ENCODE measurements around the gene SLC4A11.
A peak's percentile ranks its signal among the peaks of the same experiment; 100 is the strongest.

The SLC4A11 gene

DNA sequence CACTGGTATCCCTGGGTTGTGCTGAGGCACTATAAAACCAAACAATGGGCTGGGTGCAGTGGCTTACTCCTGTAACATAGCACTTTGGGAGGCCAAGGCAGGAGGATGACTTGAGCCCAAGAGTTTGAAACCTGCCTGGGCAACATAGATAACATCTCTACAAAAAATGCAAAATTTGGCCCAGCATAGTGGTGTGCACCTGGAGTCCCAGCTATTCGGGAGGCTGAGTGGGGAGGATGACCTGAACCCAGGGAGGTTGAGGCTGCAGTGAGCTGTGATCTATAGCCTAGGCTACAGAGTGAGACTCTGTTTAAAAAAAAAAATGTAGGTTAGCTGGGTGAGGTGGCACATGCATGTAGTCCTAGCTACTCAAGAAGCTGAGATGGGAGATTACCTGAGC lies 7.7 kb upstream of the SLC4A11 start:
- no peak for DNase-seq (ENCODE audit: low spot score)

DNA sequence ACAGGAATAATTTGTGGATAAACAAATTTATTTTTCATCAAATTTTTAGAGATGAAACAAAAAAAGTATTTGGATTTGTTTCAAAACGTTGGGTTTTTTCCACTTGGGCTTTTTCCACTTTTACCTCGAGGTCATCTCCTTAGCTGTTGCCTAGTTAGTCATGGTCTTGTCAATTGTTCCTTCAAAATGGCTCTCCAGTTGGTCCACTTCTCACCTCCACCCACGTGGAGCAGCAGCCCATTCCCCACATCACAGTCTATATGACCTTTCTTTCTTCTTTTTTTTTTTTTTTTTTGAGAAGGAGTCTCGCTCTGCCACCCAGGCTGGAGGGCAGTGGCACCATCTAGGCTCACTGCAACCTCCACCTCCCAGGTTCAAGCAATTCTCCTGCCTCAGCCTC lies 6.7 kb upstream of the SLC4A11 start:
- DNase-seq (ENCODE audit: low spot score), result no peak

DNA sequence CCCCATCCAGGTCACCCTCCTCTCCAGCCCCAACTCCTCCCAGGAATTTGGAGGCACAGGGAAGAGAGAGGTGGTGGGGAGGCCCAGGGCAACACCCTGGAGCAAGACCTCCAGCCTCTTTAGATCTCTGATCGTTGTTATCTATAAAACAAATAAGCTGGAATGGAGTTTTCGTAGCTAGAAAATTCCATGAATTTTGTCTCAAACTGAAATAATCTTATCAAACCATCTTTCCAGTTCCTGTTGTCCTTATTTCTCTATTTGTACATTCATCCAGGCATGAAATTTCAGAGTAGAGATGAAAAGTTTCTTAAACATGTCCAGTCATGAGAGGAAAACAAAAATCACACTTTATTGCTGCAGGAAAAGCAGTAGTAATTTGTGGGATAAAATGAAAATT lies 6.2 kb upstream of the SLC4A11 start:
- DNase-seq (ENCODE audit: low spot score), result no peak

DNA sequence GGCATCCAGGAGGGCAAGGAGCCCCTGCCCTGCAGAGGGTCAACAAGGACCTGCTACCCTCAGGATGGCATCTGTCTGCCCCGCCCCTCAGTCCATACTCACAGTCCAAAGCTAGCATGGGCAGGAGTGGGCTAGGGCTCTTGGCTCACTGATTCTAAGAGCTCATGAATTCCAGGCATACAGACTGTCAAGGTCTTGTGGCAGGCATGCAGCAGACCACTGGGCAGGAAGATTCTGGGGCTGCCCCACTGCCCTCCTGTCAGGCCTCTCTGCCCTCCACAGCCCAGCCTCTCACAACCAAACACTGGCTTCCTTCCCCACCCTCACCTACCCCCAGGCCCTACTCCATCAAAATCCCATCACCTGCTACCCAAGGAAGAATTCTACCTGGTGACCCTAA lies 5.6 kb upstream of the SLC4A11 start:
- no peak for DNase-seq (ENCODE audit: low spot score)

DNA sequence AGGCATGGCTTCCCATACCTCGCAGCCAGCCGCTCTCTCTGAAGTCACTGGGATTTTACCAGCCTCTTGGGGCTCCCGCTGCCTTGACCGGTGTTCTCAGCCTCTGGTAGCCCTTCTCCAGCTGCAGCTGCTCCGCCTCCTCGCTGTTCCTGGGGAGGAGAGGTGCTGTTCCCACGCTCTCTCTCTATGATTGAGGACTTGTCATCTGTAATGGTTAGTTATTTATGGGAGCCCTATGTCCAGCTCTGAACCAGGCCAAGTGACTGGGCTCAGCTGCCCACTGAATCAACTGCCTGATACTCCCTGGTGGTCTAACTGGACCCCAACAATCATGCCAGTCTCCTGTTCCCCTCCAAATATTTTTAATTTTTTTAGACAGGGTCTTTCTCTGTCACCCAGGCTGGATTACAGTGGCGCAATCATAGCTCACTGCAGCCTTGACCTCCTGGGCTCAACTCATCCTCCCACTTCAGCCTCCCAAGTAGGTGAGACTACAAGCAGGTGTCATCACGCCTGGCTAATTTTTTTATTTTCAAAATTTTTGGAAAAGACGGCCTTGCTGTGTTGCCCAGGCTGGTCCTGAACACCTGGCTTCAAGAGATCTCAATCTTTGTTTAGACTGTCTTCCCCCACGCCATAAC lies 4.8 kb upstream of the SLC4A11 start:
- DNase-seq (ENCODE audit: low spot score), result no peak

DNA sequence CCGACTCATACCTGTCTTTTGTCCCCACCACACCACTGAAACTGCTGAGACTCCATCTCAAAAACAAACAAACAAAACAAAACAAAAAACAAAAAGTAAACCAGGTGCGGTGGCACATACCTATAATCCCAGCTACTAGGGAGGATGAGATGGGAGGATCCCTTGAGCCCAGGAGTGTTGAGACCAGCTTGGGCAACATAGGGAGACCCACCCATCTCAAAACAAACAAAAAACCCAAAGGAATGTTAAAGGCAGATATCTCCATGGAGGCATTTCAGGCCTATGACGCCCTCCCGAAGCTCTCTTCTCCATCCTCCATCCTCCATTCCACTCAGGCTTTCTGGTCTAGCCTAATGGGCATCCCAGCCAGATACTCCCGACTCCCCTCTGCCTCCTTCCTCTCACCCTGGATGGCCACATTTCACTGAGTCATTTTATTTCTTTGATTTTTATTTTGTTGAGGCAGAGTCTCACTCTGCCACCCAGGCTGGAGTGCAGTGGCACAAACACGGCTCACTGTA lies 3.2 kb upstream of the SLC4A11 start:
- DNase-seq (ENCODE audit: low spot score), result no peak

DNA sequence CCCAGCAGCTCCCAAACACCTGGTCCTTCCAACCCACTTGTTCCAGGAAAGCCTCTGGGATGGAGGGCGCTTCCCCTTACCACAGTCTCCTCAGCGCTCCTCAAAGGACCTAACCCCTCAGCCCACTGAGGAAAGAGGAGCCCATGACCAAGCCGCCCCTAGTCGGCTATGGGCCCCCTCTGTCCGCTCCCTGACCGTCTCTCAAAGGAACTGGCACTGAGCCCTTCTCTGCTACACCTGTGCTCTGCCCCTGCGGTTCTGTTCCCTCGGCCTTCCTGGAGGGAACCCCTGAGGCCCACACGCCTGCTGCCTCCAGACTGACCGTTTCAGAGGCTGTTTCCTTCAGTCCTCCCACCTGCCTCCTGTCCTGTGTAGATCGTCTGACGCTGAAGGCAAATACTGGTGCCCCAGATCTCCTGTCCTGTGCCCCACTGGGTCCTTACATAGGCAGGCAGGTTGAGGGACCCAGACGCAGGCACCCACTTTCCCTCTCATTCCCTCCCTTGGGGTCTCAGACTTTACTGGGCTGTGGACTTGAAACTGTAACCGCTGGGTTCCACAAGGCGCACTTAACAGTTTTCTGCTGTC lies 1.9 kb upstream of the SLC4A11 start:
- DNase-seq (ENCODE audit: low spot score), result no peak

DNA sequence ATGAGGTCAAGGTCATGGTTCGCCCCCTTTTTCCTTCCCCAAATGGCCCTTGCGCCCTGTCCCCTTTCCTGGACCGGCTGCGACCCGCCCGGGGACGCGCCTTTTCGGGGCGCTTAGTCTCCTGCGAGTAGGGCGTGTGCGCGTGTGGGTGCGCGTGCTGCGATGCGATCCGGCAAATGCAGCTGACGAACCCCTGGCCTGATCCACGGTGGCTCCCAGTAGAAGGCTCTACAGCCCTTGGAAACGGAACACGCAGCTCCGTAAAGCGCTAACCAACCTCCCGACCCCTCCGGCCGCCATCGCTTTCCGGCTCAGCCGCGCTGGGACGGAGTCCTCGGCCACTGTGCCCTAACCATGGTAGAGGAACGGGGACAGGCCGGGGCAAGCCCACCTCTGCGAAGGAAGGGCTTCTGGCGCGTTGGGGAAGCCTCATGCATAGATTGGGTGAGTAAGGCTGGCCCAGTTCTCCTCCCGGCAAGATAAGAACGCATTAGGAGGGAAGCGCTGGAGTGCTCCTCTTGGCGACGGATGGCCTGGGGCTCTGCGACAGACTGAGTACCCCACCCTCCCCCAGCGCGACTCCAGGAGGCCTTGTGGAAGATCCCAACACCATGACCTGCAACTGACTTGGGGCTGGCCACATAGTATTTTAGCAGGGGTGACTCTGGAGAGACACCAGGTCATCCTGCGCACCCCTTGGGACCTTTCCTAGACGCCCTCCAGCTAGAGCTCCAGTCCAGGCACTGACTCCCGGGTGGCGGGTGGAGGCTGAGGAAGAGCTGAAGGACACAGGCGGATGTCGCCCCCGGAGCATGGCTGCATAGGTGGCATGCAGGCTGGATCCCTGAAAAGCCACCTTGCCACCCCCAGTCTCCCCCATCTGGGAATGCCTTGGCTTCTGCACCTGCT lies 1.1 kb upstream of the SLC4A11 start:
- peak; percentile 45 for DNase-seq (ENCODE audit: low spot score)

DNA sequence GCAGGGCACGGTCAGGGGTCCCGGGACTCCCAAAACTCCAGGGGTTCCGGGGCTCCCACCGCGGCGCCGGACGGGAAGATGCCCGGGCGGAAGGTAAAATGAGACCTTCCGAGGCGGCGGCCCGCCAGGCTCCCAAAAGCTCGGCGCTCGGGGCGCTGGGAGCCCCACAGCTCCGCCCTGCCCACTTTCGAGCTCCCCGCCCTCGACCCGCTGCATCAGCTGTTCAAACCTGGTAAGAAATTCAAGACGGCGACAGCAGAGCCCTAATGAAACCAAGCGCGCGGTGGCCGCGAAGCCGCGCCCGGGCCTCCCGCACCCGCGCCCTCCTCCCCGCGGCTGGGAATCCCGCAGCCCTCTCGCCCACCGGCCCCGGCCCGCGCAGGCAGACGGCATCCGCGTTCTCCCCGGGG lies 369 bp downstream of the SLC4A11 start:
- DNase-seq (ENCODE audit: low spot score), result peak; percentile 68

DNA sequence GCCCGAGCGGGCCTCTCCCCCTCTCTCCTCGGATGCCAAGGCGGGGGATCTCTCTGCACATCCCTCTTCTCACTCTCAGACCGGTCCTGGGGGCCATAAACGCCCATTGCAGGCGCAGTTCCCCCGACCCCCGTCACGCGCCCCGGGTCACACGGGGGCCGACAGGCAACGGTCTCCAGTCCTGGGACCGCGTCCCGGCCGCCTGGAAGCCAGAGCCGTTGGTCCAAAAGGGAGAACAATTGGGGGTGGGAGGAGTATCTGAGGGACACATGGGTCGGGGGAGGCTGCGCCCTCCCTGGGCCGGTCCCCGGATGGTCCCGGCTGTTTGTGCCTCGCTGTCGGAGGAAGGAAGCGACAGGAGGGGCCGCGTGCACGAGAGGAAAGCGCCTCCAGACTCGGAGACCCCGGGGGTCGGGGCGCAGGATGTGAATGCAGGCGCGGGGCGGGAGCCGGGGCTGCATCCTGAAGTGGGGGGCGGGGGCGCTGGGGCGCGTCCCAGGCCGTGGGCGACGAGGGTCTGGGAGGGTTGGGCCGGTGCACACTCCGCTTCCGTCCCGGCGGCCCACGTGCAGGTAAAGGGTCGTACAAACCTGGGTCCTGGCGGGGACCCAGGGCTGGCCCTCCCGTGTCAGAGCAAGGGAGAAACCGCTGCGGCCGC lies 903 bp downstream of the SLC4A11 start:
- no peak for DNase-seq (ENCODE audit: low spot score)

DNA sequence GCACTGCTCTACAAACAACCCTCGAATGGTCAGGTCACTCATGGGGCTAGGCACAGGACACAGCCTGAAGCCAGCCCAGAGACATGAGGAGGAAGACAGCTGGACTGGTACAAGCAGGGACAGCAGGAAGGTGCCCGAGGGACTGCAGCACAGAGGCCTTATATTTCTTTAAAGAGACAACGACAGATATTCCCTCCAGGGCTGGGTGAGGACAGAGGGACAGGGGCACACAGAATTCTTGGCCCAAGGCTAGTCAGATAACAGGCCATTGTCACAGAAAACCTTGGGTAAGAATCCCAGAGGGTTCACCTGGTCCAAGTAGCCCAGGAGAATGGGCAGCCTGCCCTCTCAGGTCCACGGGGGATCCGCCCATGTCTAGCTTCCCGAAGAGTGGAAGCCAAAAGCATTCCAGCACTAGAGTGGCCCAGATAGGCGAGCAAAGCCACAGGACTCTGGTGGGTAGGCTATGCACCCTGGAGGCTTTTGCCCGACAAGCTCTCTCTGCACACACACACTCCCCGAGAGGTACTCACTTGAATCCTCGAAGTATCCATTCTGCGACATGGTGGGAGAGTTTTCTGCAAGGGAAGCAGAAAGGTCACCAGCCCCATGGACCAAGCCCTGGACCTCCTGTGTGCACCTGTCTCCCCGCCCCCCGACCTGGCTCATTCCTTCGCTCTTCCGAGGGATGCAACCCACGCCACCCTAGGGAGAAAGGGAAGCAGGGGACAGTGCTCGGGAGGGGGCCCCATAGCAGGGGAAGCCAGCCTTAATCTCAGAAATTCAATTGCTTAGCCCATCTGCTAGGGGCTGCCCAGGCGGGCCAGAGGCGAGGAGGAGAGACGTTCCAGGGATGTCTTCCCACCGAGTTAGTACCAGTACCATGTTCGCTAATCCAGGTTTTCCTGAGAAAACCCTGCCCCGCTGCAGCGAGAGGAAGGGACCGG lies 1.7 kb downstream of the SLC4A11 start:
- no peak for DNase-seq (ENCODE audit: low spot score)

DNA sequence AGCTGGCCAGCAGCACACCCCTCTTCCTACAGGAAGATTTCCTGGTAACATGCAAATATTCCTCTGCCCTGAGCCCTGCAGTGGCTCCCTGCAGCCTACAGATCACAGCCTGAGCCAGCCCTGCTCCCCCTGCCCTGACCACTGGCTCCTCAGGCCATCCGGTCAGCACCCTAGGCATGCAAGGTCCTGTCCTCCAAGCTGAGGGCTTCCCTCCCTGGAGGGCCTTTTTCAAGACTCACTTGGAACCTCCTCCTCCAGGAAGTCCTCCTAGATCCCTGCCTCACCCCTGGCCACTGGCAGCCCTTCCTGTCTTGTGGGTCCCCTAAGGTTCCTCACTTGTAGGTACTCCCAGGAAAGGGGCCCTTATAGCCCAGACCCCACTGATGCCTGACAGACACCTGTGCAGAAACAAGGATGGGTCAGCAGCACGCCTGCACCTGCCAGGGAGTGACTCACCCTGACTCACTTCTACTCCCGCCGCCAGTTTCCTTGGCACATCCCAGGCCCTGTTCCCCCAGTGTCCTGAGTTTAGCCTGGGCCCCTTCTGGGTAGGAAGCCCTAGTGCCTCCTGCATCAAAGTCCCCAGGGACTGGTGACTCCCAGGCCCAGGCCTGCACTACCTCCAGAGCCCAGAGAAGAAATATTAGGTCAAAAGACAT lies 3.2 kb downstream of the SLC4A11 start:
- DNase-seq (ENCODE audit: low spot score), result no peak

DNA sequence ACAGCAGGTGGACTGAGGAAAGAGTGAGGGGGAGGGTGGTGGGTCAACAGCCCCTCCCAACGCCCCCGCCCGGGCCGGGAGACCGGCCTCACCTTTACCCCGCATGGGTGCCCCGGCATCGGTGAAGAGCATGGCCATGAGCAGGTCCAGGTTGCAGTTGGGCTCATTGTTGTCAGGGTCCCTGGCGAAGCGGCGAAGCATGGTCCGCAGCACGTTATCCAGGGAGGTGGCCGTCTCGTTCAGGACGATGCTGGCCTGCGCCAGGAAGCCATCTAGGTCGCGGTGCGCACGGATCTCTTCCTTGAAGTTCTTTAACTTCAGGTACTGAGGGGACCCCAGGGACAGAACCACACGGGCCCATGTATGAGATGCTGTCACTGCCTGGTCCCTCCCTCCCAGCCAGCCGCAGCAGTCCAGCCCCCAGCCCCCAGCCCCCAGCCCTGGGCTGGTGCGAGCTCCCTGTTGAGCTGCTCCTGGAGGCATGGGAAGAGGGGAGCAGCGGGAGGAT lies 4.9 kb downstream of the SLC4A11 start:
- no peak for DNase-seq (ENCODE audit: low spot score)

DNA sequence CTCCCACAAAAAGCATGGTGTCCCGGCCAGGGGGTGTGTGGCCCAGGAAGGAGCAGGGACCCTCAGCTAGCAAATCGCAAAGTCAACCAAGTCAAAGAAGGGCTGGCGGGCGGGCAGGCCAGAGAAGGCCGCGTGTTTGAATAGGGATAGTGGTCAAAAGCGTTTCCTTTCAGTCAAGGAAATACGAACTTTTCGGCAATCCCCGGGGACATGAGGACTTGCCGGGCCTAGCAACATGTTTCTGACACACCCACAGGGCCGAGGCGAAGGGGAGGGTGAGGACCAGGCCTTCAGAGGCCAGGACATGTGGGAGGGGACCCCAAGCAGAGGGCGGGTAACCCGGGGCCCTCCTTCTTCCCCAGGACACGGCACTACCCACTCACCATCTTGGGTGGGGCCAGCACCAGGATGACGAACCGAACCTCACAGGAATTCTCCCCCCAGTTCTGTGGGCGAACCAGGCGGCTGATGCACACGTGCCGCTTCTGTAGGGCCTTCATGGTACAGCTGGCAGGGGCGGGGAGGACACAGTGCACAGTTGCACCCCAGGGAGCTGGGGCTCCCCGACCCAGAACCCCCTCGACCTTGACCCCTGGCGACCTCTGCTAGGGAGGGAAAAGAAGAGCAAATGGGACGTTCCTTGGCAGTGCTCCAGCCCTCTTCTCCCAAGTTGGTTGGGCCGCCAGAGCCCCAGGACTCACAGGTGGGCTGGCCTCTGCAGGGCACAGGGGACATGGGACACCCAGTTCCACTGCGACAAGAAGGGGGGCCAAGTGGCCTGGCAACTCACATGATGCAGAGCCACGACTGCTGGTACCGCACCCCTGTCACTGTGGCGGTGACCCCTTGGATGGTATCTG lies 5.6 kb downstream of the SLC4A11 start:
- DNase-seq (ENCODE audit: low spot score), result no peak

DNA sequence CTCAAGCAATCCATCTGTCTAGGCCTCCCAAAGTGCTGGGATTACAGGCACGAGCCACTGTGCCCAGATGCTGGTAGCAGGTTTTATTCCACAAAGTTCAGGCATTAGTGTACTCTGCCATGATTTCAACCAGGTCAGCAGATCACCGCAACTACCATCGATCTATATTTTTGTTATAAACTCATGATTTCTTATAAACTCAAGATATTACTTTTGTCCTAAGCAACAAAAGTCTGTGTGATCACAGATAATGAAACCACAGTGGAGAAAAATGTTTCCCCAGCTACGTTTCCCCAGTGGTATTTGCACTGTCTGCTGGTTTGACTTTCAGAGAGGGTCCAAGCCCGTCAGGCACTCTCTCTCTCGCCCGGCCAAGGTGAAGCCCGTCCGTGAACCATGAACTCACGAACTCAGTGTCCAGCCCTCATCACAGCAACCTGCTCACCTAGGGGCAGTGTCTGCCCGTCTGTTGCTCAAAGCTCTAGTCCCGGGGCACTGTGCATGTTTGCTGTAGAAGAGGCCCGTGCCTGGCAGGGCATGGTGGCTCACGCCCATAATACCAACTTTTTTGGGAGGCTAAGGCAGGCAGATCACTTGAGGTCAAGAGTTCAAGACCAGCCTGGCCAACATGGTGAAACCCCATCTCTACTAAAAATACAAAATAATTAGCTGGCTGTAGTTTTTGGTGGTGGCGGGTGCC lies 7.0 kb downstream of the SLC4A11 start:
- DNase-seq (ENCODE audit: low spot score), result no peak

DNA sequence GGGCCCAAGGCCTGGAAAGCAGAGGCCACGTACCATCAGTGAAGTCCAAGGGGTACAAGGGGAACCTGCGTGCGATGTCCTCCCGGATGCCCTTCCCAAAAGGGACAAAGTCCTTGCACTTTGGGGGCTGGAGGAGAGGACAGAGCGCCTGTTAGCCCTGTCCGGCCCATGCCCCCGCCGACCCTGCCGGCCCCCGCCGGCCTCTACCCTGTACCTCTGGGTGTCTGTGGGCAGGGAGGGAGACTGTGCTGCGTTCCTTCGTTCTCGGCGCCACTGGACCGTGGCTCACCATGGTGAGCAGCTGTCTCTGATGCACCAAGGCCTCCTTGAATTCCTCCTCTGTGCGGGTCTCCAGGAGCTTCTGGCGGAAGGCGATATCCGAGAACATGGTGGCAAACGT lies 7.9 kb downstream of the SLC4A11 start:
- no peak for DNase-seq (ENCODE audit: low spot score)

DNA sequence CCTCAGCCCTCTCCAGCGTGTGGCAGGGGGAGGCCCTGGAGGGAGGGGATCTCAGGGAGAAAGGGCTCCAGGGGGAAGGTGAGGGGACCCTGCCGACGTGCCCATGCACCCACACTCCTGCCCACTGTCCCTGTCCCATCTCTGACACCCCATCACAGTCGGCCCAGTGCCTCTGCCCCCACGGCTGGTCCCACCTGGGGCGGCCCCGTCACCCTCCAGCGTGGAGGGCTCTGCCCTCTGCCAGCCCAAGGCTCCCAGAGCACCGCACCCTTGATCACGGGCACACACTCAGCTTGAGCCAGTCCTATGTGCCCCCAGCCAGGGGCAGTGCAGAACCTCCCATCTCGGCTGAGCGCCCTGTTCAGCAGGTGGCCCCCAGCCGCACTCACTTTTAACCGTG lies 9.2 kb downstream of the SLC4A11 start:
- no peak for DNase-seq (ENCODE audit: low spot score)

DNA sequence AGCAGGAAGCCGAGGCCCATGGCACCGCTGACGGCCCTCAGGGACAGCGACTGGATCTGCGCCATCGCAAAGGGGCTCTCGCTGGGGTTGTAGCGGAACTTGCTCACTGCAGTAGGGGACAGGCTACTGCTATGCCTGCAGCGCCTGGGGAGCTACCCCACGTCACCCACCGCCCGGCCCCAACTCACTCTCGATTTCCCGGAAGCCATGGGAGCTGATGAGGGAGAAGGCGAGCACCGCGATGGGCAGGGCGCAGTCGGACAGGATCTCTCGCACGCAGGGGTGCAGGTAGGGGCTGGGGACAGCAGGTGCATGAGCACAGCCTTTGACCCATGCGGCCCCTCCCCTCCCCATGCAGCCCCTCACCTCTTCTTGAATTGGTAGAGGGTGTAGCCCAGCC lies 9.8 kb downstream of the SLC4A11 start:
- no peak for DNase-seq (ENCODE audit: low spot score)

DNA sequence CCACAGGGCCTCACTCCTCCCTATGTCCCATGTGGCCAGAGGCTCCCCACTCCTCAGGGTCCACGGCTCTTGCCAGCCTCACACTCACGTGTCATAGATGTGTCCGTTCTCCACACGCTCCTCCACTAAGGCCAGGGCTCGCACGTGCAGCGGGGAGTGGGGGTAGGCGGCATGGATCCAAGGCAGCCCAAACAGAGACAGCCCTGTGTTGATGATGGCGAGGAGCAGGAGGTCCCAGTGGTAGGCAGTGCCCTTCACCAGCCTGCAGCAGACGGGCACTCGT lies 10.3 kb downstream of the SLC4A11 start:
- DNase-seq (ENCODE audit: low spot score), result no peak
